NCI-H1092 (cell line): ENCODE results near the gene AGAP4.
"Not testable (repeated sequence)": the region's sequence is repeated elsewhere in the genome, so short reads cannot be mapped to it uniquely, and the experiment has no call there.

Experiments used
- DNase-seq: peaks from one replicate; lab custom pipeline; 2025; lab: John Stamatoyannopoulos, UW

Gene AGAP4

DNA sequence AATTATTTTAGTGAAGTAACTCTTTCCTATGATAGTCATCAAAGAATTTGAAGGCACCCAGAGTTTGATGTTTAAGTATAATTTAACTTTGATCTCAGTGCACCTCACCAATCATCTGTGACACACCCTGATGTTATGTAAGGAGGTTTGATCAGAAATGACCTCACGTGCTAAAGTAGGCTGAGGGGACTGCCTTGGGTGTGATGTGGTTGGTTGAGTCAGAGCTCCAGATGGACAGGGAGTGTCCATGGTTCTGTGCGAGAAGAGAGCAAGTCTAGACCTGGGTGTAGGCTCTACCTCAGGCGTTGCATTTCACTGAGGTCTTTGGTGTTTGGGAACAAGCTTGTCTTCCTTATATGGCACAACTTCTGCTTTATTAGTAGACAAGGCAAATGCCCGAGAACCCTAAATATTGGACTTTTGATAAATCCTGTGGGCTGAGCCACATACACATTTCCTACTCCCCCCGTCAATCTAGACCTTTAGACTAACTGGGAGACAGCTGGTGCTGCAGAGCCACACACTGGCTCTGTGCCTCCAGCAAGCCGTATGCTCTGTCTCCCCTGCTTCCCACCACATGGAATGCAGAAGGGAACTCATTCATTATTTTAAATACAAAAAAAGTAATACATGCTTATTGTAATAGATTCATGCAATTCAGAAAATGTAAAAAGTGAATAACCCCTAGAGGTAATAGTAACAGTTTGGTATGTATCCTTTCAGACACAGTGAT is 56.4 kb downstream of the AGAP4 start:
- DNase-seq: not testable (repeated sequence)

DNA sequence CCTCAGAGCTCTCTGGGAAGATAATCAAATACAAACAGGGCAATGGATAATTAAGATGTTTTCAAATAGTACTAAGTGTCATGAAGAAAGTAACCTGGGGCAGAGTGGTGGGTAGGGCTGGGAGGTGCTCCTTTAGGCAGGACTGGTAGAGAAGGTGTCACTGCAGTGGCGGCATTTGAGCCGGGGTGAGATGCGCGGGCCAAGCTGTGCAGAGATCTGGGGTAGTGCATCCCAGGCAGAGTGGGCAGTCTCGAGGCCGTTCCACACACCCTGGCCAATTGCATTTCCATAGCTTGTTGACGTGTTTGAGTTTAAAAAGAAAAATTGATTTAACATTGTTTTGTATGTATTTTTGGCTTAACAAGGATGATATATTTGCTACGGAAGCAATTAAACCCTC is 57.3 kb downstream of the AGAP4 start:
- DNase-seq: not testable (repeated sequence)

DNA sequence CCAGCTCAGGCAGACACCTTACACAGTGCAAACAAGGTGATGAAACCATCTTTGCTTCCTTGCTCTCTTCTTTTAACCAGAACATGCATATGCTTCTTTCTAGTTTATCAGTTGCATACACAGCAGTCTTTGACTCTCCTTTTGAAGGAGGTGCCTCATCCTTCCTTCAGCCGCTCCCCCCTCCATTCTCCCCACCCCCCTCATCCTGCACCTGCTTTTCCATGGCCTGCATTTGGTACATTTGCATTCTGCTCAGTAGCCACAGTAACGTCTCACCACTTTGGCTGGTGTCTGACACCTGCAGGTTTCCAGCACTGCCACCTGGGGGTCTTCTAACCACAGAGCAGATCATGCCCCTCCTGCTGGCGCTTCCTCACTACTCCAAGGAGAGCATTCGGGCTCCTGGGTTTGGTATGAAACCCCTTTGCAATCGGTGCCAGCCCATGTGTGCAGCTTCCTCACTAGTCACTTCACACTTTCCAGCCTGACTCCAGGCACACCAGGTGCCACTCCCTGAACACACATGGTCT is 60.0 kb downstream of the AGAP4 start:
- DNase-seq: not testable (repeated sequence)

DNA sequence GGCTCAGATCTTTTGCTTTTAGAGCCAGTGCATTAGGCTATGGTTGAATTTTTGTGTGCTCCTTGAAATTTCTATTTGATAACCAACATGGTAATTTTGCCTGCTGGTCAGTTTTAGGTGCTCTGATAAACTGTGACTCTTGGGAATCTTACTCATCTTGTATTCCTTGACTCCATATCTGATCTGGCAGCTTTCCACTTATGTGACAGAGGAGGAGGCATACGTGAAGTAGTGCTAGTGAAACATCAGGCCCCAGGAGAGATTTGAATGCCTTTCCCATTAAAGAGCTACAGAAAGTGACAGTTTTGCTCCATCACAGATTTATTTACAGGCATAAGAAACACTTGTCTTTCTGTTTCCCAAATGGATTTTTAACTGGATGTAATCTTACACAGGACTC is 61.1 kb downstream of the AGAP4 start:
- DNase-seq: not testable (repeated sequence)
